Transverse colon (tissue), 4 donors: ENCODE data around the gene VPS26B. TPM values are rescaled to one million over a fixed set of nuclear protein-coding genes. Genes with fewer than 3 reads are reported as not detected.

ENCODE experiments used
- DNase-seq: peaks from one replicate; pipeline ENCODE4 v3.0.0-alpha.2; 2019
- H3K27ac ChIP-seq, 4 donors: fragments of 200-600 bp; sonication (generic); 2 replicates each; pipeline ENCODE4 v1.5.1; 2016 to 2018; ENCODE audit warnings: inconsistent platforms in 4 of 4
- H3K27me3 ChIP-seq: fragments of 200-600 bp; sonication (generic); 2 replicates; pipeline ENCODE4 v1.5.1; 2017; ENCODE audit warnings: inconsistent platforms
- H3K36me3 ChIP-seq, 4 donors: fragments of 200-600 bp; sonication (generic); 2 replicates each; pipeline ENCODE4 v1.5.1; 2017 to 2019; ENCODE audit warnings: inconsistent platforms in 4 of 4
- H3K4me1 ChIP-seq, 4 donors: fragments of 200-600 bp; sonication (generic); 2 replicates each; pipeline ENCODE4 v1.5.1; 2017 to 2020; ENCODE audit warnings: inconsistent platforms in 4 of 4
- H3K4me3 ChIP-seq, 4 donors: fragments of 200-600 bp; sonication (generic); 1 replicate in 1 of 4; 2 replicates in 3 of 4; pipeline versions ENCODE4 v1.5.1 to v1.6.1; 2017 to 2019; ENCODE audit warnings: inconsistent platforms in 4 of 4
- H3K9me3 ChIP-seq, 2 donors: fragments of 200-600 bp; sonication (generic); 2 replicates each; pipeline ENCODE4 v1.5.1; 2017 to 2019; ENCODE audit warnings: inconsistent platforms in 2 of 2
- CTCF ChIP-seq, 5 experiments: fragments of 200-600 bp in 3 of 5; fragments of 450-650 bp in 2 of 5; sonication (generic) in 3 of 5; IDR thresholded peaks; 1 replicate in 2 of 5; 2 replicates in 3 of 5; pipeline ENCODE4 v1.5.1; 2016 to 2017; ENCODE audit warnings: antibody characterized with exemption in 5 of 5, inconsistent platforms in 3 of 5, mild to moderate bottlenecking in 2 of 5, moderate library complexity in 1 of 5
- EP300 ChIP-seq: sonication (generic); formaldehyde crosslinking; IDR thresholded peaks from one replicate; pipeline ENCODE4 v1.6.1; 2017; ENCODE audit warnings: antibody characterized with exemption, low read depth
- POLR2A ChIP-seq: fragments of 450-650 bp; IDR thresholded peaks from one replicate; pipeline ENCODE4 v1.6.1; 2016; ENCODE audit warnings: antibody characterized with exemption, mild to moderate bottlenecking, moderate library complexity
- POLR2AphosphoS5 ChIP-seq, 3 donors: sonication (generic); formaldehyde crosslinking; IDR thresholded peaks; one replicate each; pipeline ENCODE4 v1.6.1; 2016; ENCODE audit warnings: antibody characterized with exemption in 3 of 3
- WGBS, 2 donors: methylation state at CpG; one replicate each; pipeline ENCODE4 v1.1.5; 2018; ENCODE audit warnings: low coverage in 1 of 2; 5-methylcytosine and 5-hydroxymethylcytosine counted together
- in situ Hi-C, 4 donors: fragments of 200-750 bp; cut with MboI; loops; one replicate each; pipeline versions ENCODE4 v1.15.0 to v1.15.1; 2017; ENCODE audit warnings: low sequenced_read_pairs in 3 of 4, low pct_ligation_motif_present in 1 of 4, low pct_unique_long_range_greater_than_20kb in 1 of 4
- intact Hi-C: fragments of 100-400 bp; cut with DNase I; formaldehyde crosslinking; loops from one replicate; pipeline ENCODE4 v1.15.1; 2023; ENCODE audit warnings: low total_unique reads
- total RNA-seq, 4 donors: library from RNA; depleted of rRNA; stranded (reverse); fragments of >200 nt; gene quantifications; one replicate each; pipeline ENCODE4 v1.1.0, GENCODE V29; 2016

The VPS26B gene
- total RNA-seq, 4 donors from 2014 or later = 32.8 to 49.4 (median 44.6) TPM

DNA sequence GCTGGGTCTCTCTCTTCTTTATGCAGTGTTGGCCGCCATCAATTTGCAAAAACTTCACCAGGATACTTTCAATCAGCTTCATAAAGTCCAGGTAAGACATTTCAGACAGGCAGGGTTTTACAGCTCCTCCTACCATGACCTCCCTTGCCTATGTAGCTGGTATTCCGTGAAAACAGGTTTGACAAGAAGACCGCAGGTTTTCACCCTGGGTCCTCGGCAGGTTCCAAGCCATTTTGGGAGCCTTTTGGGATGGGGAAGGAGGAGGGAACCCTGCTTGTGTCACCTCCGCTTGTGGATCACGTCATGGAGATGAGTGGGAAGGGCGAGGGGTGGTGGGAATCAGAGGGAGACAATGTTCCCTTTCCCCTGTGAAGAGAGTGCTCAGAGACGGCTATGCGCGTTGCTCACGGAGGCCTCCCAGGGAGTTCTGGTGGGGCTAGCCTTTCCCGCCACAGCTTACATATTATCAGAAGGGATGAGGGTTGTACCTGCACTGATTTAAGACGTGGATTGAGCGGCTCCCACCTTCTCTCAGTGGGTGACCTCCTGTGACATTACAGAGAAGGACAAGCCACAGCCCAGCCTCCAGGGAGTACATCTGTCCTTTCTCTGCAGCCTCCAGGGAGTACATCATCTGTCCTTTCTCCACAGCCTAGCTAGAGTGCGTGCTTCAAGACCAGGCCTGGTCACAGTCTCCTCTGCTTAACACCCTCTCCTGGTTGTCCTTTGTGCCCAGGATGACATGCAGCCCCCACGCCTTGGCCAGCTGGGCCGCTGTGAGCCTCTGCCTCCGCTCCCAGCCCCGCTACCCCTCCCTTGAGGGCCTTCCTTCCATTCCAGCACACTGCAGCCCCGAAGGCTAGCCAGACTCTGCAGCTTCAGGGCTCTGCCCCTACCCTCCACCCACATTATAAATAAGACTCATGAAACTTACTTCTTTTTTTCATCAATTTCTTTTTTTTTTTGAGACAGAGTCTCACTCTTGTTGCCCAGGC is 68.9 kb downstream of the VPS26B start:
- Histone ChIP-seq H3K27ac (no peak overlapping the region), H3K4me3 (no peak overlapping the region), H3K27me3 (no peaks in the 10 kb centered on the region), H3K9me3 (no peaks in the 10 kb centered on the region), H3K36me3 (no peaks in the 10 kb centered on the region), H3K4me1 (no peaks in the 10 kb centered on the region)
- 71 to 76% methylated on average over 9 to 20 of the region's 20 CpGs for WGBS, 2 donors
- in situ Hi-C loops (no loop called here), intact Hi-C loops (no loop called here)
- no peak for TF ChIP-seq POLR2AphosphoS5 (IDR thresholded peaks at IDR 0.05)
- TF ChIP-seq CTCF (IDR thresholded peaks at IDR 0.05) = no peak
- TF ChIP-seq POLR2A = no peak
- no peak for TF ChIP-seq EP300
- no peak for DNase-seq

DNA sequence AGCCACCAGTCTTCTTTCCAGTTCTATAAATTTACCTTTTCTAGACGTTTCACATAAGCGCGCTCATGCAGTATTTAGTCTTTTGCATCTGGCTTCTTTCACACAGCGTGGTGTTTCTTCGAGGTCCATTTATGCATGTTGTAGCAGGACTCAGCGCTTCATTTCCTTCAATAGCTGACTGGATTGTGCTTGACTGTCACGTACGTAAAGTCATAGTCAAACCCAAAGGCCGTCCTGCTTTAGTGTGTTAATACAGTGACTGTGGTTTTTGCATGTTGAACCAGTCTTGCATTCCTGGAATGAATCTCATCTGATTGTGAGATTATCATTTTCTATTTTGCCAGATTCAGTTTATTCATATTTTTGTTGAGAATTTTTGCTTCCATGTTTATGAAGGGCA is 70.2 kb downstream of the VPS26B start:
- Histone ChIP-seq H3K27ac (no peak overlapping the region), H3K36me3 (no peaks in the 10 kb centered on the region), H3K9me3 (no peaks in the 10 kb centered on the region), H3K27me3 (no peaks in the 10 kb centered on the region), H3K4me1 (no peaks in the 10 kb centered on the region), H3K4me3 (no peak overlapping the region)
- intact Hi-C loops (no loop called here), in situ Hi-C loops (no loop called here)
- no peak for DNase-seq
- TF ChIP-seq POLR2A (no peak), EP300 (no peak)
- WGBS, 2 donors = 74% methylated on average over 9 of the region's 9 CpGs; no CpG with 5 or more reads in 1 of the 2 donors

Other genes with a start within 250 kb of the VPS26B start
- 10 to 100 TPM in 3 of 4 donors, 1 to 10 TPM in 1; 7.8 to 56.9 (median 13.8) TPM for gene JAM3, start 155.6 kb upstream of the VPS26B start, total RNA-seq
- 10 to 100 TPM in 2 of 4 donors, 1 to 10 TPM in 2; 7.0 to 21.3 (median 13.8) TPM for gene NCAPD3, start 704 bp upstream of the VPS26B start, total RNA-seq
- 10 to 100 TPM; 16.1 to 39.3 (median 33.2) TPM for gene THYN1, start 28.7 kb downstream of the VPS26B start, total RNA-seq
- 10 to 100 TPM; 34.8 to 59.1 (median 45.7) TPM for gene ACAD8, start 28.9 kb downstream of the VPS26B start, total RNA-seq
- gene GLB1L3, start 51.7 kb downstream of the VPS26B start, total RNA-seq = under 1 TPM in 1 of 4 donors, not detected in 3; 0.16 TPM
- 10 to 100 TPM; 26.2 to 39.5 (median 35.3) TPM for gene GLB1L2, start 107.3 kb downstream of the VPS26B start, total RNA-seq
- gene B3GAT1, start 187.6 kb downstream of the VPS26B start, total RNA-seq = under 1 TPM in 2 of 4 donors, not detected in 2; 0.14 to 0.16 TPM